SU-DHL-6 (cell line): ENCODE data around the gene PUDP.

Source experiments
- H2AFZ ChIP-seq: fragments of 200-600 bp; sonication (generic); 2 replicates; pipeline ENCODE4 v1.6.1; 2014; ENCODE audit warnings: low read depth, mild to moderate bottlenecking, moderate library complexity, mixed read lengths, antibody characterized with exemption, low read length; ENCODE audit not compliant: severe bottlenecking
- H3F3A ChIP-seq: fragments of 200-600 bp; shearing (Covaris generic); 2 replicates; pipeline ENCODE4 v1.6.0; 2016; ENCODE audit warnings: antibody characterized with exemption, mild to moderate bottlenecking; ENCODE audit not compliant: insufficient read depth
- H3K27ac ChIP-seq: fragments of 200-600 bp; sonication (generic); 2 replicates; pipeline ENCODE4 v1.5.1; 2016; ENCODE audit warnings: low read depth, mild to moderate bottlenecking, low read length, moderate library complexity, mixed read lengths
- H3K27me3 ChIP-seq: fragments of 200-600 bp; sonication (generic), shearing (Covaris generic); 2 replicates; pipeline ENCODE4 v1.6.0; 2014; ENCODE audit warnings: mild to moderate bottlenecking, low read length
- H3K36me3 ChIP-seq: fragments of 200-600 bp; sonication (generic); 2 replicates; pipeline ENCODE4 v1.6.1; 2014; ENCODE audit warnings: mild to moderate bottlenecking, low read length, mixed read lengths
- H3K4me2 ChIP-seq: fragments of 300-600, 200-600 bp; shearing (Covaris generic), sonication (generic); 2 replicates; pipeline ENCODE4 v1.6.0; 2014; ENCODE audit warnings: low read length, low read depth, mild to moderate bottlenecking; ENCODE audit not compliant: poor library complexity, severe bottlenecking
- H3K4me3 ChIP-seq: fragments of 200-600 bp; sonication (generic); 2 replicates; pipeline ENCODE4 v1.5.1; 2014; ENCODE audit warnings: antibody characterized with exemption, low read length, mild to moderate bottlenecking, mixed read lengths; ENCODE audit not compliant: insufficient read depth, poor library complexity, severe bottlenecking
- H3K79me2 ChIP-seq: fragments of 200-600 bp; sonication (generic); 2 replicates; pipeline ENCODE4 v1.6.1; 2014; ENCODE audit warnings: mild to moderate bottlenecking, low read length, moderate library complexity; ENCODE audit not compliant: insufficient read depth
- H3K9ac ChIP-seq: fragments of 200-600 bp; sonication (generic); 2 replicates; pipeline ENCODE4 v1.7.0; 2014; ENCODE audit warnings: mild to moderate bottlenecking, low read length
- H3K9me2 ChIP-seq: fragments of 200-600 bp; sonication (generic); replicated peaks from 2 replicates; pipeline ENCODE4 v1.6.1; 2014; ENCODE audit warnings: low read length; ENCODE audit not compliant: insufficient read depth
- H3K9me3 ChIP-seq: fragments of 200-600 bp; sonication (generic); 2 replicates; pipeline ENCODE4 v1.6.1; 2014; ENCODE audit warnings: low read length, mixed read lengths; ENCODE audit not compliant: insufficient read depth
- H4K20me1 ChIP-seq: fragments of 200-600 bp; sonication (generic); 2 replicates; pipeline ENCODE4 v1.6.1; 2014; ENCODE audit warnings: low read depth, mild to moderate bottlenecking, antibody characterized with exemption, low read length, moderate library complexity, mixed read lengths
- EZH2phosphoT487 ChIP-seq: fragments of 200-600 bp; sonication (generic), shearing (Covaris generic); conservative IDR thresholded peaks from 2 replicates; pipeline ENCODE4 v1.6.1; 2018; ENCODE audit warnings: mild to moderate bottlenecking, antibody characterized with exemption, low read length, moderate library complexity, mixed read lengths
- TF ChIP-seq, protein P1 (sequence below): fragments of 200-600 bp; sonication (generic); IDR thresholded peaks from one replicate; pipeline ENCODE4 v1.5.1; 2017; ENCODE audit warnings: antibody characterized with exemption, mild to moderate bottlenecking, low read length, moderate library complexity; ENCODE audit not compliant: insufficient read depth, poor library complexity, severe bottlenecking

PUDP gene

DNA sequence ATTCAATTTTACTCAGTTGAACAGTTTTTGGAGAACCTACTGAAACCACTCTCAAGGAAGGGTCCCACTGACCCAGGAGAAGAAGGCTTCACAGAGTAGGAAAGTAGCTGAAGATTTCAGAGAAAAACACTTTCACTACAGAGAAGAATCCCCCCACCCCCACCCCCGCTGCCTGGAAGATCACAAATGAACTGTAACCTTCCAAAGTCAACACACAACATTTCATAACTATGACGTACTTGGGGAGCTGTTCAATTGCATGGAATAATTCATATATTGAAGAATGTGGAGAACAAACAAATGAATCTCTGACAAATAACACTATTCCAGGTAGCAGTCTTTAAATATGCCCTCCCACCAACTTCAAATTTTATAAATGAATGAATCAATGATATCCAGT, 86.5 kb downstream of the PUDP start:
- H3F3A ChIP-seq: peaks cover 11% of the 10 kb centered on the region
- H3K9ac ChIP-seq: no peak overlapping the region
- H3K9me3 ChIP-seq: no peaks in the 10 kb centered on the region
- no peaks in the 10 kb centered on the region for H3K36me3 ChIP-seq
- TF ChIP-seq, protein P1, sequence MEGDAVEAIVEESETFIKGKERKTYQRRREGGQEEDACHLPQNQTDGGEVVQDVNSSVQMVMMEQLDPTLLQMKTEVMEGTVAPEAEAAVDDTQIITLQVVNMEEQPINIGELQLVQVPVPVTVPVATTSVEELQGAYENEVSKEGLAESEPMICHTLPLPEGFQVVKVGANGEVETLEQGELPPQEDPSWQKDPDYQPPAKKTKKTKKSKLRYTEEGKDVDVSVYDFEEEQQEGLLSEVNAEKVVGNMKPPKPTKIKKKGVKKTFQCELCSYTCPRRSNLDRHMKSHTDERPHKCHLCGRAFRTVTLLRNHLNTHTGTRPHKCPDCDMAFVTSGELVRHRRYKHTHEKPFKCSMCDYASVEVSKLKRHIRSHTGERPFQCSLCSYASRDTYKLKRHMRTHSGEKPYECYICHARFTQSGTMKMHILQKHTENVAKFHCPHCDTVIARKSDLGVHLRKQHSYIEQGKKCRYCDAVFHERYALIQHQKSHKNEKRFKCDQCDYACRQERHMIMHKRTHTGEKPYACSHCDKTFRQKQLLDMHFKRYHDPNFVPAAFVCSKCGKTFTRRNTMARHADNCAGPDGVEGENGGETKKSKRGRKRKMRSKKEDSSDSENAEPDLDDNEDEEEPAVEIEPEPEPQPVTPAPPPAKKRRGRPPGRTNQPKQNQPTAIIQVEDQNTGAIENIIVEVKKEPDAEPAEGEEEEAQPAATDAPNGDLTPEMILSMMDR: no peak
- no peak for TF ChIP-seq EZH2phosphoT487
- H3K4me2 ChIP-seq: no peak overlapping the region
- no peak overlapping the region for H2AFZ ChIP-seq
- H3K27me3 ChIP-seq: no peaks in the 10 kb centered on the region
- H4K20me1 ChIP-seq: no peaks in the 10 kb centered on the region
- no peak overlapping the region; the same call in 1 of the 2 replicates for H3K27ac ChIP-seq
- H3K9me2 ChIP-seq: no peaks in the 10 kb centered on the region
- no peak overlapping the region for H3K4me3 ChIP-seq
- peaks cover 27% of the 10 kb centered on the region; the same call in 1 of the 2 replicates for H3K79me2 ChIP-seq

DNA sequence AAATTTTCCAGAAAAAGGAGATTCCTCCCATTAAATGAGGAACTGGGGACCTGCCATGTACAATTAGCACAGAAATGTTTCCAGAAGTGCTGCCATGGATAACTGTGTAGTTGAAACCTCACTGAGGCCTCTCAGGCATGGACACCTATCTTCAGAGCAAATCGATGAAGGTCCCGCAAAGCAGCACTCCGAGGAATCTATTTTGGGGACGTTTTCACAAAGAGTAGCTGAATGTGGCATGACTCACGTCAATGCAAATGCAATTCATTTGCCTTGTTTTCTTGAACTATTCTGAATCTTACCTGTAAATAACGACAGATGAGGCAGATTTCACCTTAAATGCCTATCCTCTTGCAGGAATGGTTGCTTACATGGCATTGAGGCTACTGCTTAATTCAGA, 87.5 kb downstream of the PUDP start:
- no peak overlapping the region; the same call in 1 of the 2 replicates for H3K9ac ChIP-seq
- no peaks in the 10 kb centered on the region for H3K9me2 ChIP-seq
- H3K4me3 ChIP-seq: no peak overlapping the region
- H2AFZ ChIP-seq: no peak overlapping the region
- H3K4me2 ChIP-seq: peak overlapping the region; percentile 63
- H3K9me3 ChIP-seq: no peaks in the 10 kb centered on the region
- no peaks in the 10 kb centered on the region for H3K27me3 ChIP-seq
- H3K79me2 ChIP-seq: peaks cover 27% of the 10 kb centered on the region; the same call in 1 of the 2 replicates
- peak overlapping the region; percentile 75 for H3K27ac ChIP-seq
- H4K20me1 ChIP-seq: no peaks in the 10 kb centered on the region
- no peaks in the 10 kb centered on the region for H3K36me3 ChIP-seq
- peaks cover 11% of the 10 kb centered on the region for H3F3A ChIP-seq
- TF ChIP-seq, protein P1: no peak
- no peak for TF ChIP-seq EZH2phosphoT487

DNA sequence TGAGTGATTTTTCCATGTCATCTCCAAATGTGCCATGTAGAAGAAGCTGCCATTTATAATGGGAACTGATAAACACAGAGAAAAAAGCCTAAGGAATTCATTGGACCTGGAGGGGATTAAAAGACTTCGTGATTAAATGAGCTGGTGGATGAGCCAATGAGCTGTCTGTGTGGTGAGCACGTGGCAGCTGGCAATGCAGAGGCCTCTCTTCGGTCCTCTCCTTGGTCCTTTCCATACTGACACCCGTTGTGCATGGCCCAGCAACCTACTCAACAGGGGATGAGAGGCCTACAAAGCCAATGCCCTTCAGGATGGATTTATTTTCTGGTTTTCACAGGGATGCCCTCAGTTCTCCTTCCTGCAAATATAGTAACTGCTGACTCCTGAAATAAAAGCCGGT, 88.1 kb downstream of the PUDP start:
- Histone ChIP-seq H3K9ac (peak overlapping the region; percentile 29; the same call in 1 of the 2 replicates), H3K9me2 (no peaks in the 10 kb centered on the region), H3K4me2 (peak overlapping the region; percentile 63), H3K9me3 (no peaks in the 10 kb centered on the region), H3K27me3 (no peaks in the 10 kb centered on the region), H3K79me2 (peaks cover 27% of the 10 kb centered on the region; the same call in 1 of the 2 replicates), H3K4me3 (no peak overlapping the region), H3K27ac (peak overlapping the region; percentile 75), H3F3A (peaks cover 11% of the 10 kb centered on the region), H3K36me3 (no peaks in the 10 kb centered on the region), H2AFZ (no peak overlapping the region), H4K20me1 (no peaks in the 10 kb centered on the region)
- no peak for TF ChIP-seq EZH2phosphoT487
- TF ChIP-seq, protein P1: no peak
